22Rv1 (cell line): ENCODE data around the gene TMEM219.

Experiments used
- CTCF ChIP-seq: fragments of 450-650 bp; IDR thresholded peaks from 2 replicates; pipeline ENCODE4 v1.5.1; 2017; ENCODE audit warnings: mild to moderate bottlenecking
- ZFX ChIP-seq: fragments of 450-650 bp; IDR thresholded peaks from 2 replicates; pipeline ENCODE4 v1.6.1; 2017; ENCODE audit warnings: antibody characterized with exemption, borderline replicate concordance

- TF ChIP-seq CTCF (no peak), ZFX (no peak)
Observed at GRCh38 chr16:30003670-30004423, 42.0 kb downstream of the TMEM219 start.
